Activated CD8-positive, alpha-beta T cell treated with anti-CD3 and anti-CD28 coated beads, Interleukin-2, amount 10 ng/mL, durations not matched to agents 7 days and 5 days (primary cell): ENCODE data around the gene COL15A1. TPM values are rescaled to one million over a fixed set of nuclear protein-coding genes. Genes with fewer than 3 reads are reported as not detected.

Experiments
- ATAC-seq: fragments of 150-1000 bp; cut with Tn5 transposase; one replicate; pipeline ENCODE4 v1.10.0; 2021; ENCODE audit warnings: moderate library complexity
- CTCF ChIA-PET: fragments of 350-600 bp; sonication (Branson Sonifier 250); formaldehyde crosslinking; loops from one replicate; lab custom pipeline; 2021; ENCODE audit warnings: antibody characterized with exemption; lab: Charles Lee
- POLR2A ChIA-PET: fragments of 350-600 bp; sonication (Branson Sonifier 250); formaldehyde crosslinking; loops from one replicate; lab custom pipeline; 2021; ENCODE audit warnings: antibody characterized with exemption; lab: Charles Lee
- DNase-seq: peaks from one replicate; pipeline ENCODE4 v3.0.0-alpha.2; 2020
- H3K27ac Mint-ChIP-seq: one replicate; pipeline ENCODE4 v1.8.0; 2021; ENCODE audit warnings: mild to moderate bottlenecking, mixed read lengths
- H3K27me3 Mint-ChIP-seq: one replicate; pipeline ENCODE4 v1.8.0; 2021; ENCODE audit warnings: low read depth, mixed read lengths
- H3K36me3 Mint-ChIP-seq: one replicate; pipeline ENCODE4 v1.8.0; 2021; ENCODE audit warnings: low read depth, mixed read lengths
- H3K4me1 Mint-ChIP-seq: one replicate; pipeline ENCODE4 v1.8.0; 2021; ENCODE audit warnings: low read depth, mixed read lengths
- H3K4me3 Mint-ChIP-seq: one replicate; pipeline ENCODE4 v1.8.0; 2021; ENCODE audit warnings: mild to moderate bottlenecking, mixed read lengths
- H3K9me3 Mint-ChIP-seq: one replicate; pipeline ENCODE4 v1.8.0; 2022; ENCODE audit warnings: mixed read lengths; ENCODE audit not compliant: insufficient read depth
- total RNA-seq, 2 experiments: library from RNA; stranded (reverse); gene quantifications; one replicate each; pipeline ENCODE4 v1.2.3, GENCODE V29; 2021

COL15A1 gene
- total RNA-seq, 2 experiments from 2014 or later = 0.37 to 0.76 TPM

GRCh38 chr9:99075246-99075912 is 131.7 kb downstream of the COL15A1 start:
- peak overlapping the region; percentile 41 for H3K27ac Mint-ChIP-seq
- CTCF ChIA-PET = interaction anchor here (1.0 to 2.6 kb wide), 6 partner anchors 13 to 66 kb away, joined by 3 to 12 read pairs (median 6); no protein-coding TSS in a partner anchor

DNA sequence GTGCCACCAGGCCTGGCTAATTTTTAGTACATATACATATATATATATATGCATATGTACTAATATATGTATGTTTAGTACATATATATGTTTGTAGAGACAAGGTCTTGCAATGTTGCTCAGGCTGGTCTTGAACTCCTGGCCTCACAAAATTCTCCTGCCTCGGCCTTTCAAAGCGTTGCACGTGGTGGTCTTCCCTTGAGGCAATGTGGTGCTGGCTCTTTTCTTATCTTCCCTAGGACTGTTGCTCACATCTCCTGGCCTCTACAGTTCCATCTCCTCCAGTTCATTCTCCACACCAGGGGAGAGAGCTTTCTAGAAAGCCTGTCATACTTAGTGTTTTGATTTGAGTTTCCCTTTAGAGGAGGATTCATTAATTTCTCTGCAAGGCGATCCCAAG is 132.3 kb downstream of the COL15A1 start:
- Mint-ChIP-seq H3K9me3 (no peaks in the 10 kb centered on the region), H3K4me1 (peaks cover 53% of the 10 kb centered on the region), H3K4me3 (no peak overlapping the region), H3K27me3 (no peaks in the 10 kb centered on the region), H3K36me3 (peaks cover 7% of the 10 kb centered on the region), H3K27ac (peak overlapping the region; percentile 93)
- ATAC-seq (peak; percentile 5), DNase-seq (no peak)
- CTCF ChIA-PET = interaction anchor here (1.7 to 2.6 kb wide), 4 partner anchors 17 to 65 kb away, joined by 6 to 12 read pairs (median 9); no protein-coding TSS in a partner anchor
- POLR2A ChIA-PET = interaction anchor here (0.5 to 1.8 kb wide), 3 partner anchors 17 to 902 kb away, joined by 4 to 8 read pairs (median 4); partner anchors contain the start of gene TGFBR1

More at GRCh38 chr9:99075246-99075912, 131.7 kb downstream of the COL15A1 start:
- Mint-ChIP-seq H3K4me3 (no peak overlapping the region), H3K4me1 (peaks cover 59% of the 10 kb centered on the region), H3K27me3 (no peaks in the 10 kb centered on the region), H3K9me3 (no peaks in the 10 kb centered on the region), H3K36me3 (peaks cover 7% of the 10 kb centered on the region)
- DNase-seq = no peak
- ATAC-seq = no peak
- POLR2A ChIA-PET = interaction anchor here (1.2 to 1.8 kb wide), 2 partner anchors 17 to 28 kb away, joined by 4 to 8 read pairs; partner anchors contain the start of gene TGFBR1

DNA sequence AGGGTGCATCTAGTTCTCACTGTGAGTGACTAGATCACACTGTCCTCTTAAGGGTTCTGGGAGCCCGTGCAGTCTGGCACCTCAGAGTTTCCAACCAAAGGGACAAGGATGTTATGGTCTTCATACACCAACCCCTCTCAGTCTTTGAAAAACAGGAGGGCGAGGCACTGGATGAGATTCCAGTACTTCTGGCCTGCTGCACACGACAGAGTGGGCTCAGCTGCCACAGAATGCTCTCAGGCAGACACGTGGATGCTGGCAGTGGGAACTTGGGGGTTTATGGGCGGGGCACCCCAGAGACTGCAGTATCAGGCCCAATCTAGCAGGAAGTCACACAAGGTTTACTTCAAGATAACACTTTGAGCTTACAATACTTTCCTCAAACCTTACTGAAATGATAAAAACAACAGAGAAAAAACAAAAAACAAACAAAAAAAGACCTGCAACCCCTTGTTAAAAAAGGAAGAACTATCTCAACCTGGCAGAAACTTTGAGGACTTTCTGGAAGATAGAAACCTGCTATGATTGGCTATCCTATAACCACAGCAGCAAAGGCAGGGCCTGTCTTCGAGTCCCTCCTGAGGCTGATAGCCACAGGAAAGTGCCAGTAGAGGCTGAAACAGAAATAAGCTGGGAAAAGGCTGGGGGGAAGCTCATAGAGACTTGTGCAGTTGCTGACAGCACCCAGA is 132.9 kb downstream of the COL15A1 start:
- peak; percentile 78 for DNase-seq
- Mint-ChIP-seq H3K9me3 (no peaks in the 10 kb centered on the region), H3K4me1 (peaks cover 48% of the 10 kb centered on the region), H3K36me3 (peaks cover 7% of the 10 kb centered on the region), H3K4me3 (peak overlapping the region; percentile 34), H3K27ac (peak overlapping the region; percentile 93), H3K27me3 (no peaks in the 10 kb centered on the region)
- ATAC-seq = peak; percentile 94
- ChIA-PET POLR2A (interaction anchor here (0.5 to 1.8 kb wide), 8 partner anchors 14 to 901 kb away, joined by 3 to 8 read pairs (median 3); partner anchors contain the start of gene TGFBR1), CTCF (interaction anchor here (1.0 to 2.6 kb wide), 6 partner anchors 9 to 64 kb away, joined by 3 to 12 read pairs (median 6); no protein-coding TSS in a partner anchor)

- no peak for DNase-seq
- no peaks in the 10 kb centered on the region for H3K27me3 Mint-ChIP-seq
- no peak for ATAC-seq
- peaks cover 7% of the 10 kb centered on the region for H3K36me3 Mint-ChIP-seq
- ChIA-PET CTCF (interaction anchor here (1.1 to 2.0 kb wide), 2 partner anchors 11 to 25 kb away, joined by 3 to 5 read pairs; no protein-coding TSS in a partner anchor), POLR2A (interaction anchor here (1.1 kb wide), 1 partner anchor 20 kb away, joined by 3 read pairs; no protein-coding TSS in a partner anchor)
- H3K4me1 Mint-ChIP-seq = peaks cover 40% of the 10 kb centered on the region
- no peak overlapping the region for H3K4me3 Mint-ChIP-seq
- H3K9me3 Mint-ChIP-seq = no peaks in the 10 kb centered on the region
- H3K27ac Mint-ChIP-seq = no peak overlapping the region
Observed at GRCh38 chr9:99078717-99079116, 135.0 kb downstream of the COL15A1 start.

GRCh38 chr9:99079542-99079941 is 135.8 kb downstream of the COL15A1 start:
- ChIA-PET POLR2A (no interaction called here), CTCF (interaction anchor here (1.1 to 2.0 kb wide), 2 partner anchors 10 to 25 kb away, joined by 3 to 5 read pairs; no protein-coding TSS in a partner anchor)
- Mint-ChIP-seq H3K27ac (no peak overlapping the region), H3K4me3 (no peak overlapping the region), H3K36me3 (peaks cover 7% of the 10 kb centered on the region), H3K4me1 (peaks cover 35% of the 10 kb centered on the region), H3K9me3 (no peaks in the 10 kb centered on the region), H3K27me3 (no peaks in the 10 kb centered on the region)
- DNase-seq (no peak), ATAC-seq (no peak)

- ChIA-PET CTCF (interaction anchor here (0.7 to 1.4 kb wide), 4 partner anchors 9 to 69 kb away, joined by 3 to 4 read pairs (median 3); no protein-coding TSS in a partner anchor), POLR2A (interaction anchor here (1.4 kb wide), 1 partner anchor 10 kb away, joined by 4 read pairs; no protein-coding TSS in a partner anchor)
- H3K4me3 Mint-ChIP-seq = no peak overlapping the region
- H3K4me1 Mint-ChIP-seq = peaks cover 31% of the 10 kb centered on the region
- H3K36me3 Mint-ChIP-seq = peaks cover 13% of the 10 kb centered on the region
- no peaks in the 10 kb centered on the region for H3K27me3 Mint-ChIP-seq
- no peak for DNase-seq
- no peak overlapping the region for H3K27ac Mint-ChIP-seq
- no peak for ATAC-seq
- no peaks in the 10 kb centered on the region for H3K9me3 Mint-ChIP-seq
Observed at GRCh38 chr9:99083051-99083450, 139.3 kb downstream of the COL15A1 start.

DNA sequence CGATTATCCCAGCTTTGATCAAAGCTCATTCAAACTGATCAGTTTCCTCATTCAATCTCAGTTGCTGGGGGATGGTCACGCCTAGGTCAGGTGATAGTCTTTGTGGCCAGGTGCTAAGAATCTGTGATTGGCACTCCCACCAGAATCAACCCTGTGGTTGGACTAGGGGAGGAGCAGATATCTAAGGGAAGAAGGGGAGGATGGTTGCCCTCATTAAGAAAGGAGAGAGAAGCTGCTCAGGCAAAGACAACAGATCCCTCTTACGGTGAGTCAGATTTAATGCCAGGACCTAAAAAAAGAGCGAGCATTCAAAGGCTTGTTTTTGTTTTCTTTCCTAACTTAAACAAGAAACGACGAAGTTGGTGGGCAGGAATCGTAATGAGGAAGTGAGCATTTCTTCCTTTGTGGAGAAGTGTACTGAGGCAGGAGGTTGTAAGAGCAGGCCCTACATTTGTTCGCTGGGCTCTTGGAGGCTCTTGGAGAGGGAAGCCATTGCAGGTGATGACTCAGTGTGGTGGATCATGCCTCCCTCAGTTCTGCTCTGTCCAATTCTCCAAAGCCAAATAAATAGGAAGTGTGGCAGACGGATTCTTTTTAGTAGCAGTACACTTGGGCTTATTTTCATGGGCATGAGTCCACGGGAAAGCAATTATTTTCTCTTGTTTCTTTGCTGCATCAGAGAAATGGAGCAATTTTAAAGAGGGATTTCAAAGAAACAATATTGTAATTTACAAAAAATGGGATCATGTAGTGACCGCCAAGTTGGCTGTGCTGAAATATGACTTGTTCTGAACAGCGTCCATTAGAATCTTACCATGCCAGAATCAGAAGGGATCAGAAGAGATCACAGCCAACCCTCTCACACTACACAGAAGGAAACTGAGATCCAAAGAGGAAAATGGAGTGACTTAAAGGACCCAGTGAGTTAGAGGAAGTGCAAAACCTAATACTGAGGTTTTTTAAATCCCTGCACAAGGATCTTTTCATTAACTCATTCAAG is 142.5 kb downstream of the COL15A1 start:
- ChIA-PET POLR2A (interaction anchor here (1.5 kb wide), 1 partner anchor 18 kb away, joined by 6 read pairs; the partner anchor contains the start of gene TGFBR1), CTCF (interaction anchor here (1.1 to 1.4 kb wide), 3 partner anchors 9 to 73 kb away, joined by 3 to 6 read pairs (median 4); partner anchors contain the start of gene TGFBR1)
- DNase-seq = no peak
- ATAC-seq = no peak
- Mint-ChIP-seq H3K27me3 (no peaks in the 10 kb centered on the region), H3K4me1 (peaks cover 45% of the 10 kb centered on the region), H3K9me3 (peaks cover 13% of the 10 kb centered on the region), H3K27ac (peak overlapping the region; percentile 5), H3K36me3 (peaks cover 31% of the 10 kb centered on the region), H3K4me3 (no peak overlapping the region)

DNA sequence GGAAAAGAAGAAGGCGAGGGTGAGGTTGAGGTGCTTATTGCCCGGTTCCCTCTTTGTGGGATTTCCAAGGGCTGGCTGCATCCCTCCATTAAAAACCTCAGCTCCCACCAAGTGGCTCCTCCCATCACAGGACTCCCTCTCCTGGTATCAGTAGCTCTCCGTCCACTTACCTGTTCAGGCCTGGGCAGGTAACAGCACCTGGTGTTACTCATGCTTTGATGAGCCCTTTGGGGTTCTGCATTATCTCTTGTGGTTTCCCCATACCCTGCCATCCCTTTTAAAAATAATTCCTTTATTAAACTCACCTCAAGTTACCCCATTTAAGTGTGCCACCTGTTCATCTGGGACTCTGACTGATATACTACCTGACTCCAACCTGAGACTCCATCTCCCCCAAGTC is 143.8 kb downstream of the COL15A1 start:
- peaks cover 56% of the 10 kb centered on the region for H3K4me1 Mint-ChIP-seq
- ATAC-seq = no peak
- CTCF ChIA-PET = interaction anchor here (1.4 kb wide), 1 partner anchor 13 kb away, joined by 3 read pairs; no protein-coding TSS in a partner anchor

GRCh38 chr9:99090336-99091130 is 146.8 kb downstream of the COL15A1 start:
- CTCF ChIA-PET = interaction anchor here (0.9 to 4.3 kb wide), 4 partner anchors 11 to 49 kb away, joined by 3 to 32 read pairs (median 4); partner anchors contain the start of gene TGFBR1
- POLR2A ChIA-PET = interaction anchor here (7.9 kb wide), 1 partner anchor 14 kb away, joined by 62 read pairs; the partner anchor contains the start of gene TGFBR1
- H3K36me3 Mint-ChIP-seq = peaks cover 59% of the 10 kb centered on the region
- no peak overlapping the region for H3K4me3 Mint-ChIP-seq
- ATAC-seq = no peak
- H3K9me3 Mint-ChIP-seq = peaks cover 17% of the 10 kb centered on the region
- no peaks in the 10 kb centered on the region for H3K27me3 Mint-ChIP-seq
- H3K27ac Mint-ChIP-seq = peak overlapping the region; percentile 83
- peaks cover 80% of the 10 kb centered on the region for H3K4me1 Mint-ChIP-seq
- DNase-seq = no peak

More for the DNA sequence above, 143.8 kb downstream of the COL15A1 start:
- POLR2A ChIA-PET = no interaction called here
- Mint-ChIP-seq H3K36me3 (peaks cover 39% of the 10 kb centered on the region), H3K4me3 (no peak overlapping the region), H3K27me3 (no peaks in the 10 kb centered on the region), H3K9me3 (peaks cover 17% of the 10 kb centered on the region), H3K27ac (no peak overlapping the region)
- no peak for DNase-seq
